ENCODE data around the gene EPB41L2.
"Not testable (repeated sequence)": the region's sequence is repeated elsewhere in the genome, so short reads cannot be mapped to it uniquely, and the experiment has no call there.

The EPB41L2 gene

DNA sequence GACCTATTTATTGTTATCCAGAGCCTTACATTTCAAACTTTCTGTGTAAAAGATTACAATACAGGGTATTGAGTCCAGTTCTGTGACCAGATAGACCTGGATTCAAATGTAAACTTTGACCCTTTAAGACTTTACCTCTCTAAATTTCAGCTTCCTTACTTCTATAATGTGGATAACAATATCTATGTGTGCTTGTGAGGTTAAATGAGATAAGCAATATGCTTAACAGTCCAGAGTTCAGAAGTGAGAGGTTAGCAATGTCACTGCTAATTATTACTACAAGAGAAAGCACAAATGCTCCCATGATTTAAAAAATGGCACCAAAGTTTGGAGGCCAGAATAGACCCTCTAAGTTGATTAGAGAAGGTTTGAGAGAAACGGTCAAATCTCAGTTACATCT is 27.5 kb downstream of the EPB41L2 start:
- Mint-ChIP-seq H3K27me3 (no peaks in the 10 kb centered on the region), H3K27ac (no peak overlapping the region), H3K36me3 (peaks cover 2% of the 10 kb centered on the region), H3K9me3 (ENCODE audit: low read depth) (no peaks in the 10 kb centered on the region), H3K4me3 (no peak overlapping the region), H3K4me1 (ENCODE audit: low read depth) (peaks cover 3% of the 10 kb centered on the region)

DNA sequence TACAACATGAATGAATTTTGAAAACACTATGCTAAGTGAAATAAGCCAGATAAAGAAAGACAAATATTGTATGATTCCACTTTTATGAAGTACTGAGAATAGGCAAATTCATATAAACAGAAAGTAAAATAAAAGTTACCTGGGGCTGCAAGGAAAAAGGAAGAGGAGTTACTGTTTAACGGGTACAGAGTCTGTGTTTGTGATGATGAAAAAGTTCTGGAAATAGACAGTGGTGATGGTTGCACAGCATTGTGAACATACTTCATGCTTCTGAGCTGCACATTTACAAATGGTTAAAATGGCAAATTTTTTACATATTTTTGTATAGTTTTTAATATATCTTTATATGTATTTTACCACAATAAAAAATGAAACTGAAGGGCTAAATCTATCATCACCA is 29.4 kb downstream of the EPB41L2 start:
- Mint-ChIP-seq H3K9me3 (ENCODE audit: low read depth) (no peaks in the 10 kb centered on the region), H3K36me3 (peaks cover 2% of the 10 kb centered on the region), H3K27me3 (no peaks in the 10 kb centered on the region), H3K4me3 (no peak overlapping the region), H3K4me1 (ENCODE audit: low read depth) (peaks cover 3% of the 10 kb centered on the region), H3K27ac (no peak overlapping the region)

DNA sequence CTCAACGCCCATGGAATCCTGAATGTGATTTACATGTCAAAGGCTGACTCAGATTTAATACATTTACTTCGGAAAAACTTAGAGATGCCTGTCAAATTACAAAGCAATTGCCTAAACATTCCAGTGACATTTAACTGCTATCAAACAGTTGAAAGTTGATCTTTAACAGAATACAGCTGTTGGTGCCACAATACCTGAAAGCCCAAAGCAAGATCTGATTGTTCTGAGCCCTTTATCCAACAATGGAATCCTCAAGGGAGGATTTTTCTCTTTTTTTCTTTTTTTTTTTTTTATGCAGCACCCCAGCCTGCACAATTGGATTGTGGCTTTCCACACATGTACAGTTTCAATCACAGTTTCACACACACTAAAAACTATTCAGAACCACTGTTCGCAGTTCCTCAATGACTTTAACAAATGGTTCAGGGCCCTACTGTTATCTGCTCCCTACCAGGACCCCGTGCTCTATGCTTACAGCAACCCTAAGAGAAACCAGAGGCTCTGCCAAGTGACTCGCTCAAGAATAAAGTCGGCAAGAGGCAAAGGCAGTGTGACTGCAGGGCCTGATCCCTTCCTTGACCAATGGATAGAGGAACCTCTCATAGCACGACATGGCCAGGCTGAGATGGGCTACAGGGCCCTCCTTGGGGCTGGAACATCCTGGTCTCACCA is 33.3 kb downstream of the EPB41L2 start:
- Mint-ChIP-seq H3K4me1 (ENCODE audit: low read depth) (peaks cover 3% of the 10 kb centered on the region), H3K4me3 (no peak overlapping the region), H3K27me3 (no peaks in the 10 kb centered on the region), H3K27ac (no peak overlapping the region), H3K9me3 (ENCODE audit: low read depth) (no peaks in the 10 kb centered on the region), H3K36me3 (peaks cover 6% of the 10 kb centered on the region)

DNA sequence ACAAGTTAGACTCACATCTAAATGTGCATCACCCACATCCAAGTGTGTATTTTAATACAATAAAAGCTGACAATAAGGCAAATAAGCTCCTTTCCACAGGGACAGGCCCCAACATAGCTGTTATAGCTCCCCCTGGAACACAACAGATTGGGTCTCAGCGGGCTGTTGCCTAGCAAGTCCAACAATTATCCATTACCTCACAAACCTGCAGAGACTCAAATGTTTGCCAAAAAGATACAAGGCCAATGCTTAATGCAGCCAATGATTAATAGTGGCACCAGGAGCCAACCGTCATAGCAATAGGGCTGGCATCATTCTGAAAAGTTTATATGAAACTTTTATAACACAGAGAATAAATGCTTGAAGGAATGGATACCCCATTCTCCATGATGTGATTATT is 35.7 kb downstream of the EPB41L2 start:
- no peak overlapping the region for H3K27ac Mint-ChIP-seq

DNA sequence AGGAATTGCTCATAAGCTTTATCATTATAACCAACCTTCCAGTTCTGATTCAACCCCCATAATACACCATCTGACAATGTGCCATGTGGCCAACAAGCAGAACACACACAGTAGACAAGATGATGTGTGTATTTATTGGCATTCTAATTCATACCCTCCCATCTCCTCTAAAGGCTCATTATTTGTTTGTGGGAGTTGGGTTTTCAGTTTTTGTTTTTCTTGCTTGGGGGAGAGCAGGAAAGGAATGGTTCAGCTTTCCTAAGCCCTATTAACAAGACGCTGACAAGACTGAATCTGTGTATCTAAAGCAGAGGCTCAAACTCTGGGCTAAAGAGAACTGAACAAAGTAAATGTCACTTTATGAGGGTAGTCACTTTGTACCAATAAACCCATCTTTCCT is 36.8 kb downstream of the EPB41L2 start:
- H3K36me3 Mint-ChIP-seq = peaks cover 4% of the 10 kb centered on the region
- no peak overlapping the region for H3K27ac Mint-ChIP-seq
- H3K4me1 Mint-ChIP-seq (ENCODE audit: low read depth) = no peaks in the 10 kb centered on the region
- H3K27me3 Mint-ChIP-seq = no peaks in the 10 kb centered on the region
- no peak overlapping the region for H3K4me3 Mint-ChIP-seq
- no peaks in the 10 kb centered on the region for H3K9me3 Mint-ChIP-seq (ENCODE audit: low read depth)

More for the DNA sequence above, 35.7 kb downstream of the EPB41L2 start:
- peaks cover 4% of the 10 kb centered on the region for H3K36me3 Mint-ChIP-seq
- no peak overlapping the region for H3K4me3 Mint-ChIP-seq
- H3K4me1 Mint-ChIP-seq (ENCODE audit: low read depth) = no peaks in the 10 kb centered on the region
- no peaks in the 10 kb centered on the region for H3K27me3 Mint-ChIP-seq
- H3K9me3 Mint-ChIP-seq (ENCODE audit: low read depth) = no peaks in the 10 kb centered on the region

DNA sequence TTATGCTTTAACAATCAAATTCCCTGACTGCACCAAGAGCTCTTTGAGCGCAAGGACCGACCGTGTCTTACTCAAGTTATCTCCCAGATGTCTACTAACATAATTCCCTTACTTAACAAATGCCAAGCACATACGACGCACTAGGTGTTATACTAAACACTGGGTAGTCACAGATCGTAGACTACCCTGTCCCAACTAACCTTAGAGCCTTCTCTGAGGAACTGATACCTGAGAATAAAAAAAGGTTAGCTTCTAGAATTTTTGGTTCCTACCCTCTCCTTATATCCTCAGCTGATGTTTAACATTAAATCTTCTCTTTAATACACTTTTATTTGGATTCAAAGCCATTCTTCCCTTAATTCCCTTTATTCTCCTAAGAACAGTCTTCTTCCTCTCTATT is 38.5 kb downstream of the EPB41L2 start:
- no peak overlapping the region for H3K4me3 Mint-ChIP-seq
- no peaks in the 10 kb centered on the region for H3K4me1 Mint-ChIP-seq (ENCODE audit: low read depth)
- H3K27ac Mint-ChIP-seq = no peak overlapping the region
- H3K27me3 Mint-ChIP-seq = no peaks in the 10 kb centered on the region
- H3K36me3 Mint-ChIP-seq = peaks cover 4% of the 10 kb centered on the region
- no peaks in the 10 kb centered on the region for H3K9me3 Mint-ChIP-seq (ENCODE audit: low read depth)

DNA sequence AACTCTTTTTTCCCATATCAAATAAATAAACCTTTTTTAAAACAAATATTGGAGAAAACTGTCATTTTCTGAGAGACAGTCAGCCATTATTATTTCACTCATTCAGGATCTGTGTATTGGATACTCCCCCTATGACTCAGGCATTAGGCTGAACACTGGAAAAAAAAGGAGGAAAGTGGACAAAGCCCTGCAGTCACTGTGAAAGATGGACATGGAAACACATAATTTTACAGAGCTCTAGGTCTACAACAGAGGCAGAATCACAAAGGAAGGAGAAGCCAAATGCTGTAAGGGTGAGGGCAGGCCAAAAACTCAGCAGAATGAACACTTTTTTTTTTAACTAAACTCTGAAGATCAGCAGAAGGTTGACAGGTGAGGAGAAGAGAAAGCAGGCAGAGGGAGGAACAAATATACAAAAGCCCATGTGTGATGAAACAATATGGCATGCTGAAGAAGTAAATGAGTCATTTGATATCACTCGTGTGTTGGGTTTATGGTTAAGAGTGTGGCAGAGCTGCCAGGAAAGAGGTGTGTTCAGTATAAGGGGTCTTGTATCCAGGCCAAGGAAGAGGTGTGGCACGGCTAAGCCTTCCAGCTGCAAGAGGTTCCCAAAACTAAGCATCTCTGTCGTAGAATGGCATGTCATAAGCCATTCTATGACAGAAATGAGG is 39.1 kb downstream of the EPB41L2 start:
- Mint-ChIP-seq H3K27me3 (no peaks in the 10 kb centered on the region), H3K27ac (no peak overlapping the region), H3K9me3 (ENCODE audit: low read depth) (no peaks in the 10 kb centered on the region), H3K4me3 (no peak overlapping the region), H3K36me3 (peaks cover 4% of the 10 kb centered on the region), H3K4me1 (ENCODE audit: low read depth) (no peaks in the 10 kb centered on the region)

DNA sequence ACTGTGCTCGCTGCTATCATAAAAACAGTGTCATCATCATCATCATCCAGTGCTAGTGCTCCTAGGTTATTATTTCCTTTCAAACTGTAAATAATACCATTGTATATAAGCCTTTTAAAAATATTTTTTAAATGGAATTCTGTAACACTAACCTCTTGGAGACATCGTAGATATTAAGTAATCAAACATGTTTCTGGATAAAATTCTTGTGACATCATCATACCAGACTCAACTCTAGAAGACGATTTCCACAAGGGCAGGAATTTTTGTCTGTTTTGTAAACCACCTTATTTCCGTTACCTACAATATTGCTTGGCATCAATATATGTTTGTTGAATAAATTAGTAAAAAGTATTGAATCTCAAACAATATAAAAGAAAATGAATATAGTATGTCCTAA is 40.4 kb downstream of the EPB41L2 start:
- Mint-ChIP-seq H3K27ac (no peak overlapping the region), H3K4me1 (ENCODE audit: low read depth) (no peaks in the 10 kb centered on the region), H3K4me3 (no peak overlapping the region), H3K27me3 (no peaks in the 10 kb centered on the region), H3K36me3 (peaks cover 4% of the 10 kb centered on the region), H3K9me3 (ENCODE audit: low read depth) (no peaks in the 10 kb centered on the region)

DNA sequence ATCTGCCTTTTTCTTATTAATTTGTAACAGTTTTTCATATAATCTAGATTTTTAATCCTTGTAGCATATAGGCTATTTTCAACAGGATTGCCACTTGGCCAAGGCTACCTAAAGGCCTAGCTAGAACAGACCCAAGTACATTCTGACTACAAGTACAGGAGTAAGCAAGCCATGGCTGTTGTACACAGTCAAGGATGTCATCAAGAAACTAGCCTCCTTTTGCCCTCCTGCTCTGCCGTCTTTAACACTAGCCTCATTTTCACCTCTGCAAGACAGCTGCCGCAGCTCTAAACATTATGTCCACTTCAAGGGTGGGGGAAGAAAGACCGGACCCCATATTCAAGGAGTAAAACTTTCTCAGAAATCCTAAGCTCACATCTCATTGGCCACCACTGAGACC is 45.1 kb downstream of the EPB41L2 start:
- no peaks in the 10 kb centered on the region for H3K9me3 Mint-ChIP-seq (ENCODE audit: low read depth)
- no peaks in the 10 kb centered on the region for H3K36me3 Mint-ChIP-seq
- H3K27me3 Mint-ChIP-seq = no peaks in the 10 kb centered on the region
- peaks cover 2% of the 10 kb centered on the region for H3K4me1 Mint-ChIP-seq (ENCODE audit: low read depth)
- no peak overlapping the region for H3K27ac Mint-ChIP-seq
- no peak overlapping the region for H3K4me3 Mint-ChIP-seq

DNA sequence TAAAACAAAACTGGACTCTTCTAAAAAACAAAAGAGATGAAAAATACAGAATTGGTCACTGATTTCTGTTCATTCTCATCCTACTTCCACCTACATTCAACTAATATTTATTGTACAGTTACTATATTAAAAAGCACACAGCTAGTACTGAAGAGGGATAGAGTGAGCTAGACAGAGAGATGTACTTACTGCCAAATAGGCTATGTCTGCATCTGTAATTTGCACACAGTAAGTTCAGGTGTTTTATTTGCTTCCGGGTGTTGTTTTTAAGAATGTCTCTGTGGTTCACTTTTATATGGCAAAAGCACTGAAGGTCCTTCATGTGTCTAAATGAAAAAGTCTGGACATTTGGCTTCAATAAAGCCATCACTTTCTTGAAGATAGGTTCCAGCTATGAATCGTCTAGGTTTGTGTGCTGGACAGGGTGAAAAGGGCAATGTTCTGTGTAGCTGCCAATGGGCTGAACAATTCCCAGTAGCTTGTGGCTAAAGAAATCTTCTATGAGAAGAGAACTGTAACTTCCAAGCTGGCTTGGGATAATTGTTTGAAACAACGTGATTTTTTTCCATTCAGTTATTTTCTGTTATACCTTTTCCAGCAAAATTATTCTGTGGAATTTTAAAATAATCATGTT is 47.3 kb downstream of the EPB41L2 start:
- Mint-ChIP-seq H3K9me3 (ENCODE audit: low read depth) (no peaks in the 10 kb centered on the region), H3K27me3 (no peaks in the 10 kb centered on the region), H3K27ac (no peak overlapping the region), H3K4me3 (no peak overlapping the region), H3K36me3 (peaks cover 3% of the 10 kb centered on the region), H3K4me1 (ENCODE audit: low read depth) (peaks cover 2% of the 10 kb centered on the region)

DNA sequence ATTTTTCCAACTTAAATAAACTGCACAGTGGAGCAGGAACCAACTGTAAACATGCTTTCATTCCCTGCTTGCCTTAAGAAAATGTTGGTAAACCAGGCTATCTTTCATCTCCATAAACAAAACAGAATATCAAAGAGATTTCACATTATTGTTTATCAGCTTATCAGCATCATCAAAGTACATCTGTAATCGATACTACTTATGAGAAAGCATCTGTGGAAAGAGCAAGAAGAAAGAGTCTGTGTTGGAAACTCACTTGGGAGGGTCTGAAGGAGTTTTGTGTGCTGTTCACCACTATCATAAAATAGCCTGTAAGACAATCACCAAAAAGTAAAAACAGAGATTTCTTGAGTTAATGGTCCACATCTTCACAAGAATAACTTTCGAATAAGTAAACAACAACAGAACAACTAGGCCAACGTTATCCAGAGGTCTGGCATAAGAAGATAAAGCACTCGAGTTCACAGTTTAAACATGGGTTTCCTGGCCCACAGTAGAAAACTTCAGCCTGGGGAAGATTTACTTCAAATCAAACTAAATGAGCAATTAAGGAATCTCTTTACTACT is 47.9 kb downstream of the EPB41L2 start:
- Mint-ChIP-seq H3K4me1 (ENCODE audit: low read depth) (peaks cover 2% of the 10 kb centered on the region), H3K36me3 (peaks cover 3% of the 10 kb centered on the region), H3K27ac (no peak overlapping the region), H3K9me3 (ENCODE audit: low read depth) (no peaks in the 10 kb centered on the region), H3K27me3 (no peaks in the 10 kb centered on the region), H3K4me3 (no peak overlapping the region)

DNA sequence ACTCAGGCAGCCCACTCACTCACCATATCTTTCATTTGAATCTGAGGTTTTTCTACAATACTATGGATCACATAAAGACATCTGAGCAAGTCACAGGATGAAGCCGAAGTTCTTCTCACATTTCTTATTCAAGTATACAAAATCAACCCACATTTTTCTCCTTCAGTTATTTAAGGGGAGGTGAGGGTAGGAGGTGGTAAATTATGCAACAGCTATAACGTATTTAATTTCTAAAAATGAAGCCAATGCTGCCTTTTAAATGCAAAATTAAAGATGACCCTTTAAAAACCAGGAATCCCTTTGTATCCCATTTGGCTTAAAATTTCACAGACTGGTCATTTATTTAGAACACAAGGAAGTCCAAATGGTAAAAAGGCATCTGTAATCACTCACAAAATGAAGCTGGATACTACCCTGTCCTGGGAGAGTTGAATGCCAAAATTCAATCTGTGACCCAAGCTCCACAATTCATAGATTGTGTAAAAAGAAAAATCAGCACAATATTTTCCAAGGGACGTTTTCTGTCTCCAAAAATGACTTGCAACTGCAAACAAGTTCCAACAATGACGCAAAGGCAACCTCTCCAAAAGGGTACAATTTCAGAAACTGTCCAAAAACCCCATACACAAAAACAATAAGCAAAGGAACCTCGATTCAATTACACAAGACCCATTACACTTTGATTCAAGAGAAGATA is 48.8 kb downstream of the EPB41L2 start:
- Mint-ChIP-seq H3K27ac (no peak overlapping the region), H3K4me1 (ENCODE audit: low read depth) (peaks cover 2% of the 10 kb centered on the region), H3K36me3 (peaks cover 10% of the 10 kb centered on the region), H3K4me3 (no peak overlapping the region), H3K9me3 (ENCODE audit: low read depth) (no peaks in the 10 kb centered on the region), H3K27me3 (no peaks in the 10 kb centered on the region)

DNA sequence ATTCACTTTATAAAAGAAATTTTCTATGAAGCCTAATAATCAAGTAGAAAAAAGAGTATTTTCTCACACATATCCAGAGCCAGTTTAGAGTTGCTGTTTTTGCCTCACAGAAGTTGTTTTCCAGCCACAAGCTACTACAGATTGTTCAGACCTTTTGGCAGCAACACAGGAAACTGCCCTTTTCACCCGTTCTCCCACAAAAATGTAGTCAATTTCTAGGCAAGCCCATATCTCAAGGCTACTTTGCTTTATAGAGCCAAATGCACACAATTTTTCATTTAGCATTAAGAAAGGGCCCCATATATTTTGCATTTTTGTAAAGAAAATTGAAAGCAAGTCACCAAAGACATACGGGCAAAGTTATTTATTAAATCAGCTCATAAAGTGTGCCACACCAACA is 49.5 kb downstream of the EPB41L2 start:
- H3K27me3 Mint-ChIP-seq = no peaks in the 10 kb centered on the region
- peaks cover 2% of the 10 kb centered on the region for H3K4me1 Mint-ChIP-seq (ENCODE audit: low read depth)
- no peak overlapping the region for H3K27ac Mint-ChIP-seq
- no peak overlapping the region for H3K4me3 Mint-ChIP-seq
- H3K9me3 Mint-ChIP-seq (ENCODE audit: low read depth) = peaks cover 5% of the 10 kb centered on the region
- peaks cover 12% of the 10 kb centered on the region for H3K36me3 Mint-ChIP-seq

DNA sequence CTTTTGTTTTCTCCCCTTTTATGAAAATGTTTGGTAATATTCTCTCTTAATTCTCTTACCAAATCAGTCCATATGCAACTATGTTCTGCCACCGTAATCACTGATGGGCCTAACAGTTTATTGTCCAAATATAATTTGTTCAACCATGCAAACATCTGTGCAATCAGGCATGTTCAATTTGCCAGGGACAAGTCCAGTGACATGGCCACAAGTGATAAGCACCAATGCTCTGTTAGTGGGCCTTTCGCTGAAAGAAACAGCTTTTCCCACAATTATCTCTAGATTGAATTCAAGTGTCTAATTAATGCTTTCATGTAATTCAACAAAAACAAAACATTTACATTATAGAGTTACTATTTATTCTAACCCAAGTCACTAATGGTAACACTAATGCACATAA is 53.3 kb downstream of the EPB41L2 start:
- H3K27ac Mint-ChIP-seq = no peak overlapping the region
- no peak overlapping the region for H3K4me3 Mint-ChIP-seq
- H3K9me3 Mint-ChIP-seq (ENCODE audit: low read depth) = peaks cover 18% of the 10 kb centered on the region
- H3K36me3 Mint-ChIP-seq = peaks cover 24% of the 10 kb centered on the region
- no peaks in the 10 kb centered on the region for H3K27me3 Mint-ChIP-seq
- H3K4me1 Mint-ChIP-seq (ENCODE audit: low read depth) = peaks cover 2% of the 10 kb centered on the region

DNA sequence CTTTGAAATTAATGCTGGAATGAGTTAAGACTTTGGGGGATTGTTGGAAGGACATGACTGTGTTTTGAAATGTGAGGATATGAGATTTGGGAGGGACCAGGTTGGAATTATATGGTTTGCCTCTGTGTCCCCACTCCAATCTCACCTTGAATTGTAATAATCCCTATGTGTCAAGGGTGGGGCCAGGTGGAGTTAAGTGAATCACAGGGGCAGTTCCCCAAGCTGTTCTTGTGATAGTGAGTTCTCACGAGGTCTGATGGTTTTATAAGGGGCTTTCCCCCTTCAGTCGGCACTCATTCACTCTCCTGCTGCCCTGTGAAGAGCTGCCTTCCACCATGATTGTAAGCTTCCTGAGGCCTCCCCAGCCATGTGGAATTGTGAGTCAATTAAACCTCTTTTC is 54.1 kb downstream of the EPB41L2 start:
- H3K27me3 Mint-ChIP-seq; H3K4me3 Mint-ChIP-seq; H3K27ac Mint-ChIP-seq; H3K4me1 Mint-ChIP-seq (ENCODE audit: low read depth): not testable (repeated sequence)
- H3K9me3 Mint-ChIP-seq (ENCODE audit: low read depth) = peaks cover 18% of the 10 kb centered on the region
- H3K36me3 Mint-ChIP-seq = peaks cover 24% of the 10 kb centered on the region
